Keratinocyte (primary cell): Measurements from ENCODE around the gene ASTN2. TPM values are rescaled to one million over a fixed set of nuclear protein-coding genes. Genes with fewer than 3 reads are reported as not detected.

ENCODE experiments used
- DNase-seq: peaks from one replicate; pipeline ENCODE4 v3.0.0-alpha.2; 2011; ENCODE audit warnings: low read depth, missing footprints, low spot score
- FAIRE-seq: peaks from 2 replicates; lab custom pipeline; 2011; peaks lifted over from hg19 to GRCh38; lab: Jason Lieb, UNC
- H2AFZ ChIP-seq: 2 replicates; pipeline ENCODE4 v1.6.0; 2012; ENCODE audit warnings: low read length, control low read depth, inconsistent platforms; ENCODE audit not compliant: control insufficient read depth
- H3K27ac ChIP-seq: 2 replicates; pipeline ENCODE4 v1.5.1; 2011; ENCODE audit warnings: low read length; ENCODE audit not compliant: control insufficient read depth, insufficient read depth
- H3K27me3 ChIP-seq: 3 replicates; pipeline ENCODE4 v1.6.0; 2011; ENCODE audit warnings: low read length; ENCODE audit not compliant: control insufficient read depth, insufficient read depth; ENCODE audit errors: extremely low read depth
- H3K36me3 ChIP-seq, 2 experiments: 2 replicates in 1 of 2; 3 replicates in 1 of 2; pipeline ENCODE4 v1.5.1; 2011; ENCODE audit warnings: low read length in 2 of 2, mild to moderate bottlenecking in 1 of 2; ENCODE audit not compliant: control insufficient read depth in 2 of 2, insufficient read depth in 2 of 2; ENCODE audit errors: extremely low read depth in 1 of 2
- H3K4me1 ChIP-seq: 3 replicates; pipeline ENCODE4 v1.5.1; 2011; ENCODE audit warnings: low read length; ENCODE audit not compliant: control insufficient read depth, insufficient read depth; ENCODE audit errors: extremely low read depth
- H3K4me2 ChIP-seq: 3 replicates; pipeline ENCODE4 v1.6.0; 2011; ENCODE audit warnings: low read depth, low read length; ENCODE audit not compliant: control insufficient read depth, insufficient read depth; ENCODE audit errors: extremely low read depth
- H3K4me3 ChIP-seq, 3 experiments: fragments of 200-600 bp in 1 of 3; sonication (generic) in 1 of 3; 2 replicates in 2 of 3; 3 replicates in 1 of 3; pipeline ENCODE4 v1.5.1; 2011 to 2016; ENCODE audit warnings: low read length in 3 of 3, mild to moderate bottlenecking in 3 of 3, control low read depth in 2 of 3, inconsistent platforms in 1 of 3, low read depth in 1 of 3, mixed read lengths in 1 of 3, mixed run types in 1 of 3, moderate library complexity in 1 of 3; ENCODE audit not compliant: control insufficient read depth in 2 of 3, insufficient read depth in 2 of 3; ENCODE audit errors: extremely low read depth in 1 of 3
- H3K79me2 ChIP-seq: 2 replicates; pipeline ENCODE4 v1.6.0; 2012; ENCODE audit warnings: low read length; ENCODE audit not compliant: control insufficient read depth, insufficient read depth
- H3K9ac ChIP-seq: 3 replicates; pipeline ENCODE4 v1.6.0; 2011; ENCODE audit warnings: low read length; ENCODE audit not compliant: control insufficient read depth, insufficient read depth; ENCODE audit errors: extremely low read depth
- H3K9me1 ChIP-seq: 3 replicates; pipeline ENCODE4 v1.6.0; 2011; ENCODE audit warnings: low read length; ENCODE audit not compliant: control insufficient read depth, insufficient read depth; ENCODE audit errors: extremely low read depth
- H3K9me3 ChIP-seq: 2 replicates; pipeline ENCODE4 v1.5.1; 2012; ENCODE audit warnings: low read depth, low read length; ENCODE audit not compliant: control insufficient read depth
- H4K20me1 ChIP-seq: 3 replicates; pipeline ENCODE4 v1.6.0; 2011; ENCODE audit warnings: low read length; ENCODE audit not compliant: control insufficient read depth, insufficient read depth; ENCODE audit errors: extremely low read depth
- EZH2 ChIP-seq: IDR thresholded peaks from one replicate; pipeline ENCODE4 v1.6.1; 2012; ENCODE audit warnings: inconsistent platforms, mild to moderate bottlenecking, low read length, moderate library complexity
- dilution Hi-C: fragments of 300-500 bp; cut with MboI; formaldehyde crosslinking; loops from one replicate; pipeline ENCODE4 v1.7.0; 2020; ENCODE audit warnings: low sequenced_read_pairs; ENCODE audit not compliant: extremely low pct_ligation_motif_present
- polyA plus RNA-seq, 5 experiments: library from polyadenylated mRNA; depleted of rRNA in 3 of 5; stranded (reverse) in 3 of 5; stranded (forward) in 1 of 5; unstranded in 1 of 5; fragments of >200 nt; gene quantifications; 1 replicate in 1 of 5; 2 replicates in 3 of 5; 3 replicates in 1 of 5; pipeline versions ENCODE4 v1.2.1 to v1.2.3, GENCODE V29; 2011 to 2012; ENCODE audit warnings: missing spikeins in 2 of 5, low read depth in 1 of 5, low replicate concordance in 1 of 5
- TF ChIP-seq, protein P1 (sequence below), 3 experiments: IDR thresholded peaks in 1 of 3; conservative IDR thresholded peaks in 1 of 3; optimal IDR thresholded peaks in 1 of 3; 2 replicates in 2 of 3; 3 replicates in 1 of 3; pipeline versions ENCODE3 to v1.5.1; 2011; ENCODE audit warnings: low read length in 3 of 3, mild to moderate bottlenecking in 3 of 3, moderate library complexity in 2 of 3, control low read depth in 1 of 3, inconsistent platforms in 1 of 3; ENCODE audit not compliant: insufficient read depth in 2 of 3; ENCODE audit errors: extremely low read depth in 1 of 3

The ASTN2 gene
- polyA plus RNA-seq, 1 donor (not counting 4 experiments of a cell fraction or from before 2014, with no cell fraction given), result 0.31 TPM

DNA sequence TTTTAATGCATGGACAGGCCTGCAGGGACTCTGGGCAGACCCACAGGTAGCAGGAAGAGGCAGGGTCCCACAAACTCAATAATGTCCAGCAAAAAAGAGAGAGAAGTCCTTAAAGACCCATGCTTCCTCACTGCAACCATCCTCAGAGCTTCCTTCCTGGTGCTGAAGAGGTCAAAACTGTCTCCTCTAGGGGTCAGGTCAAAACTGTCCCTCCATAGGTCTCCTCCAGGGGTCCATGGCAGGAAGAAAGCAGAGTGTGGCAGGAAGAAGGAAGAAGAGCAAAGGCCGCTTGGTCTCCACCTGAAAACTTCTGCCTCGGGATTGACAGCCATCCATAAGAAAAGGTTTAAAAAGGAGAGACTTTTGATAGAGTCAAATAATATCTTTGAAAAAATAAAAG lies 989.6 kb downstream of the ASTN2 start:
- DNase-seq (no peak), FAIRE-seq (no peak)
- Histone ChIP-seq H3K4me2 (no peak overlapping the region), H2AFZ (no peak overlapping the region), H3K4me3 (no peak overlapping the region), H3K36me3 (no peaks in the 10 kb centered on the region), H3K9ac (no peak overlapping the region), H3K27ac (no peak overlapping the region), H4K20me1 (no peaks in the 10 kb centered on the region), H3K27me3 (no peaks in the 10 kb centered on the region), H3K4me1 (peaks cover 12% of the 10 kb centered on the region), H3K9me1 (no peaks in the 10 kb centered on the region), H3K9me3 (no peaks in the 10 kb centered on the region), H3K79me2 (no peaks in the 10 kb centered on the region)
- TF ChIP-seq, protein P1, sequence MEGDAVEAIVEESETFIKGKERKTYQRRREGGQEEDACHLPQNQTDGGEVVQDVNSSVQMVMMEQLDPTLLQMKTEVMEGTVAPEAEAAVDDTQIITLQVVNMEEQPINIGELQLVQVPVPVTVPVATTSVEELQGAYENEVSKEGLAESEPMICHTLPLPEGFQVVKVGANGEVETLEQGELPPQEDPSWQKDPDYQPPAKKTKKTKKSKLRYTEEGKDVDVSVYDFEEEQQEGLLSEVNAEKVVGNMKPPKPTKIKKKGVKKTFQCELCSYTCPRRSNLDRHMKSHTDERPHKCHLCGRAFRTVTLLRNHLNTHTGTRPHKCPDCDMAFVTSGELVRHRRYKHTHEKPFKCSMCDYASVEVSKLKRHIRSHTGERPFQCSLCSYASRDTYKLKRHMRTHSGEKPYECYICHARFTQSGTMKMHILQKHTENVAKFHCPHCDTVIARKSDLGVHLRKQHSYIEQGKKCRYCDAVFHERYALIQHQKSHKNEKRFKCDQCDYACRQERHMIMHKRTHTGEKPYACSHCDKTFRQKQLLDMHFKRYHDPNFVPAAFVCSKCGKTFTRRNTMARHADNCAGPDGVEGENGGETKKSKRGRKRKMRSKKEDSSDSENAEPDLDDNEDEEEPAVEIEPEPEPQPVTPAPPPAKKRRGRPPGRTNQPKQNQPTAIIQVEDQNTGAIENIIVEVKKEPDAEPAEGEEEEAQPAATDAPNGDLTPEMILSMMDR (optimal IDR thresholded peaks at IDR 0.05 in 1 of 3, IDR thresholded peaks at IDR 0.05 in 1 of 3, conservative IDR thresholded peaks at IDR 0.05 in 1 of 3; ENCODE audit: extremely low read depth in 1 of 3, insufficient read depth in 2 of 3, low read length in 3 of 3), result no peak
- no peak for TF ChIP-seq EZH2
- dilution Hi-C loops, result no loop called here

DNA sequence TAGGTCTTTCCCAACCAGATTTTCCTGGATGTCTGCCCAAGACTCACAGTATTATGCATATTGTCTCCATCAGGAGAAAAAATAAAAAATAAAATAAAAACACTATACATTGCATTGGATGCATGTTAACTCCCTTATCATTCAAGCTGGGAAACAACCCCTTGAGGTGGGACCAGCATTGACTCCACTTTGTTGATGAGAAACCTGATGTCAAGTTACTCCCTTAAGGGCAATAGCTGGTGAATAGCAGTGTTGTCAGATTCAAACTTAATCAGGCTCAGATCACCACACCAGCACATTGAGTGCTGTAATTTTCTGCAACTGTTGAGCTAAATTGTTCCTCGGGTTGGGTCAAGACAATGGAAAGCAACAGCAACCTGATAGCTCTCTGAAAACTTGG lies 991.7 kb downstream of the ASTN2 start:
- H3K9me1 ChIP-seq, result no peaks in the 10 kb centered on the region
- no peaks in the 10 kb centered on the region for H3K9me3 ChIP-seq
- peaks cover 12% of the 10 kb centered on the region for H3K4me1 ChIP-seq
- no peak overlapping the region for H3K27ac ChIP-seq
- no peaks in the 10 kb centered on the region for H3K27me3 ChIP-seq
- FAIRE-seq (no peak), DNase-seq (no peak)
- no peak overlapping the region for H2AFZ ChIP-seq
- no peaks in the 10 kb centered on the region for H4K20me1 ChIP-seq
- H3K9ac ChIP-seq, result no peak overlapping the region
- H3K36me3 ChIP-seq, result no peaks in the 10 kb centered on the region
- dilution Hi-C loops, result no loop called here
- H3K4me3 ChIP-seq, result no peak overlapping the region
- H3K79me2 ChIP-seq, result no peaks in the 10 kb centered on the region
- no peak for TF ChIP-seq EZH2
- TF ChIP-seq, protein P1 (optimal IDR thresholded peaks at IDR 0.05 in 1 of 3, IDR thresholded peaks at IDR 0.05 in 1 of 3, conservative IDR thresholded peaks at IDR 0.05 in 1 of 3; ENCODE audit: extremely low read depth in 1 of 3, insufficient read depth in 2 of 3, low read length in 3 of 3), result no peak
- no peak overlapping the region for H3K4me2 ChIP-seq
